Naive thymus-derived CD4-positive, alpha-beta T cell (primary cell): Measurements from ENCODE around the gene ARHGEF17. TPM values are rescaled to one million over a fixed set of nuclear protein-coding genes. Genes with fewer than 3 reads are reported as not detected.

Experiments
- ATAC-seq: fragments of 150-1000 bp; cut with Tn5 transposase; 2 replicates; pipeline ENCODE4 v1.10.0; 2021; ENCODE audit warnings: mild to moderate bottlenecking, moderate library complexity
- CTCF ChIA-PET: fragments of 350-600 bp; sonication (Branson Sonifier 250); formaldehyde crosslinking; loops from one replicate; lab custom pipeline; 2021; ENCODE audit warnings: antibody characterized with exemption; lab: Charles Lee
- POLR2A ChIA-PET: fragments of 350-600 bp; sonication (Branson Sonifier 250); formaldehyde crosslinking; loops from one replicate; lab custom pipeline; 2021; ENCODE audit warnings: antibody characterized with exemption, inconsistent platforms; lab: Charles Lee
- DNase-seq, 9 donors: peaks; one replicate each; pipeline versions ENCODE4 v3.0.0 to v3.0.0-alpha.2; 2020 to 2022; ENCODE audit warnings: mixed read lengths in 1 of 9
- H3K27ac ChIP-seq: one replicate; pipeline ENCODE4 v1.7.0; 2013; ENCODE audit warnings: mild to moderate bottlenecking, low read depth, low read length, moderate library complexity
- H3K27me3 ChIP-seq, 2 donors: one replicate each; pipeline ENCODE4 v1.7.0; 2013; ENCODE audit warnings: low read length in 2 of 2, mild to moderate bottlenecking in 2 of 2, moderate library complexity in 2 of 2; ENCODE audit not compliant: control insufficient read depth in 2 of 2, insufficient read depth in 2 of 2
- H3K36me3 ChIP-seq, 3 experiments: 1 replicate in 2 of 3; 2 replicates in 1 of 3; pipeline ENCODE4 v1.7.0; 2013; ENCODE audit warnings: low read length in 3 of 3, mild to moderate bottlenecking in 3 of 3, moderate library complexity in 1 of 3; ENCODE audit not compliant: insufficient read depth in 3 of 3, control insufficient read depth in 2 of 3
- H3K4me1 ChIP-seq, 2 donors: one replicate each; pipeline ENCODE4 v1.7.0; 2013; ENCODE audit warnings: low read length in 2 of 2, mild to moderate bottlenecking in 2 of 2, moderate library complexity in 1 of 2; ENCODE audit not compliant: control insufficient read depth in 2 of 2, insufficient read depth in 2 of 2
- H3K4me3 ChIP-seq: 2 replicates; pipeline ENCODE4 v1.7.0; 2013; ENCODE audit warnings: mild to moderate bottlenecking, low read length
- H3K9me3 ChIP-seq, 3 experiments: 1 replicate in 2 of 3; 2 replicates in 1 of 3; pipeline ENCODE4 v1.7.0; 2013; ENCODE audit warnings: low read length in 3 of 3; ENCODE audit not compliant: control insufficient read depth in 2 of 3
- H3K27ac Mint-ChIP-seq, 9 donors: one replicate each; pipeline ENCODE4 v1.8.0; 2020 to 2022; ENCODE audit warnings: mixed read lengths in 9 of 9, mild to moderate bottlenecking in 8 of 9, moderate library complexity in 5 of 9, inconsistent platforms in 2 of 9
- H3K27me3 Mint-ChIP-seq, 5 donors: one replicate each; pipeline ENCODE4 v1.8.0; 2021 to 2022; ENCODE audit warnings: mixed read lengths in 5 of 5, mild to moderate bottlenecking in 1 of 5
- H3K36me3 Mint-ChIP-seq, 5 donors: one replicate each; pipeline ENCODE4 v1.8.0; 2020 to 2022; ENCODE audit warnings: mixed read lengths in 5 of 5, mild to moderate bottlenecking in 3 of 5, inconsistent platforms in 1 of 5
- H3K4me1 Mint-ChIP-seq, 7 donors: one replicate each; pipeline ENCODE4 v1.8.0; 2020 to 2022; ENCODE audit warnings: mixed read lengths in 7 of 7, mild to moderate bottlenecking in 3 of 7, inconsistent platforms in 1 of 7
- H3K4me3 Mint-ChIP-seq, 10 donors: one replicate each; pipeline ENCODE4 v1.8.0; 2020 to 2022; ENCODE audit warnings: mild to moderate bottlenecking in 10 of 10, mixed read lengths in 10 of 10, moderate library complexity in 6 of 10, inconsistent platforms in 2 of 10
- H3K9me3 Mint-ChIP-seq, 11 donors: one replicate each; pipeline ENCODE4 v1.8.0; 2020 to 2022; ENCODE audit warnings: mixed read lengths in 11 of 11, mild to moderate bottlenecking in 4 of 11, inconsistent platforms in 1 of 11, moderate library complexity in 1 of 11
- intact Hi-C, 2 donors: fragments of 100-400 bp; cut with micrococcal nuclease; formaldehyde crosslinking; loops; one replicate each; pipeline ENCODE4 v1.15.1; 2023
- polyA plus RNA-seq, 2 donors: library from polyadenylated mRNA; unstranded; fragments of 300-500 nt; fragmentation: Illumina TruSeq; gene quantifications; one replicate each; pipeline ENCODE4 v1.2.3, GENCODE V29; 2021
- total RNA-seq, 6 experiments: library from RNA in 5 of 6; stranded (reverse) in 5 of 6; gene quantifications; 1 replicate in 5 of 6; 2 replicates in 1 of 6; pipeline ENCODE4 v1.2.3 and lab custom pipeline; 2021 to 2026

Gene ARHGEF17
- total and polyA plus RNA-seq, 7 experiments from 2014 or later, result 0.11 to 1.1 (median 0.98) TPM; not detected in 4

GRCh38 chr11:73398721-73399120, 90.6 kb downstream of the ARHGEF17 start:
- H3K27ac ChIP-seq, result no peak overlapping the region
- no peaks in the 10 kb centered on the region for H3K4me1 ChIP-seq

GRCh38 chr11:73399159-73399590, 91.1 kb downstream of the ARHGEF17 start:
- Mint-ChIP-seq H3K27me3 (no peaks in the 10 kb centered on the region), H3K27ac (peak overlapping the region in 8 of 9 donors; percentile 11 to 87 (median 58)), H3K9me3 (peaks cover 0 to 1% (median 0%) of the 10 kb centered on the region in 11 donors), H3K4me3 (no peak overlapping the region), H3K36me3 (peaks cover 0 to 4% (median 0%) of the 10 kb centered on the region in 5 donors), H3K4me1 (peaks cover 0 to 9% (median 0%) of the 10 kb centered on the region in 7 donors)
- Histone ChIP-seq H3K9me3 (no peaks in the 10 kb centered on the region), H3K4me3 (no peak overlapping the region), H3K27me3 (no peaks in the 10 kb centered on the region), H3K4me1 (no peaks in the 10 kb centered on the region), H3K36me3 (peaks cover 0 to 24% (median 3%) of the 10 kb centered on the region in 3 experiments), H3K27ac (no peak overlapping the region)
- ChIA-PET CTCF (interaction anchor here (0.6 to 16.0 kb wide), 4 partner anchors 47 to 306 kb away, joined by 3 to 205 read pairs (median 4); no protein-coding TSS in a partner anchor), POLR2A (no interaction called here)
- no peak for DNase-seq
- intact Hi-C loops, result no loop called here
- peak; percentile 3 for ATAC-seq

More at GRCh38 chr11:73398721-73399120, 90.6 kb downstream of the ARHGEF17 start:
- Mint-ChIP-seq H3K36me3 (peaks cover 0 to 4% (median 0%) of the 10 kb centered on the region in 5 donors), H3K4me1 (peaks cover 0 to 9% (median 0%) of the 10 kb centered on the region in 7 donors), H3K27me3 (no peaks in the 10 kb centered on the region), H3K4me3 (no peak overlapping the region), H3K9me3 (peaks cover 0 to 1% (median 0%) of the 10 kb centered on the region in 11 donors), H3K27ac (peak overlapping the region in 3 of 9 donors; percentile 11 to 87 (median 51))
- ATAC-seq (peak; percentile 15), DNase-seq (no peak)
- Histone ChIP-seq H3K36me3 (peaks cover 0 to 29% (median 3%) of the 10 kb centered on the region in 3 experiments), H3K27me3 (no peaks in the 10 kb centered on the region), H3K4me3 (no peak overlapping the region), H3K9me3 (no peaks in the 10 kb centered on the region)
- intact Hi-C loops, result no loop called here
- ChIA-PET POLR2A (no interaction called here), CTCF (interaction anchor here (0.9 to 16.0 kb wide), 2 partner anchors 47 to 154 kb away, joined by 4 to 205 read pairs; no protein-coding TSS in a partner anchor)

- Histone ChIP-seq H3K4me3 (no peak overlapping the region), H3K27me3 (no peaks in the 10 kb centered on the region), H3K27ac (no peak overlapping the region), H3K4me1 (no peaks in the 10 kb centered on the region), H3K36me3 (peaks cover 0 to 20% (median 3%) of the 10 kb centered on the region in 3 experiments), H3K9me3 (no peaks in the 10 kb centered on the region)
- ATAC-seq (peak; percentile 0), DNase-seq (no peak)
- H3K4me3 Mint-ChIP-seq, result no peak overlapping the region
- H3K27ac Mint-ChIP-seq, result peak overlapping the region in 8 of 9 donors; percentile 11 to 87 (median 62)
- intact Hi-C loops, result no loop called here
- H3K9me3 Mint-ChIP-seq, result peaks cover 0 to 1% (median 0%) of the 10 kb centered on the region in 11 donors
- no peaks in the 10 kb centered on the region for H3K27me3 Mint-ChIP-seq
- POLR2A ChIA-PET, result no interaction called here
- CTCF ChIA-PET, result interaction anchor here (0.6 to 16.0 kb wide), 3 partner anchors 48 to 306 kb away, joined by 3 to 205 read pairs (median 3); no protein-coding TSS in a partner anchor
- peaks cover 0 to 4% (median 0%) of the 10 kb centered on the region in 5 donors for H3K36me3 Mint-ChIP-seq
- H3K4me1 Mint-ChIP-seq, result peaks cover 0 to 9% (median 0%) of the 10 kb centered on the region in 7 donors
Observed at GRCh38 chr11:73399636-73400035, 91.6 kb downstream of the ARHGEF17 start.

GRCh38 chr11:73400293-73400692, 92.2 kb downstream of the ARHGEF17 start:
- no peaks in the 10 kb centered on the region for H3K27me3 Mint-ChIP-seq
- intact Hi-C loops, result no loop called here
- peaks cover 0 to 4% (median 0%) of the 10 kb centered on the region in 5 donors for H3K36me3 Mint-ChIP-seq
- H3K27ac Mint-ChIP-seq, result peak overlapping the region in 7 of 9 donors; percentile 12 to 75 (median 34)
- DNase-seq (no peak), ATAC-seq (no peak)
- H3K27me3 ChIP-seq, result no peaks in the 10 kb centered on the region
- no peaks in the 10 kb centered on the region for H3K9me3 ChIP-seq
- no peak overlapping the region for H3K27ac ChIP-seq
- H3K36me3 ChIP-seq, result peaks cover 0 to 20% (median 3%) of the 10 kb centered on the region in 3 experiments
- H3K4me3 Mint-ChIP-seq, result no peak overlapping the region
- H3K9me3 Mint-ChIP-seq, result peaks cover 0 to 1% (median 0%) of the 10 kb centered on the region in 11 donors
- no peaks in the 10 kb centered on the region for H3K4me1 ChIP-seq
- H3K4me3 ChIP-seq, result no peak overlapping the region
- ChIA-PET CTCF (interaction anchor here (16.0 kb wide), 1 partner anchor 49 kb away, joined by 205 read pairs; no protein-coding TSS in a partner anchor), POLR2A (no interaction called here)
- peaks cover 0 to 9% (median 0%) of the 10 kb centered on the region in 7 donors for H3K4me1 Mint-ChIP-seq

GRCh38 chr11:73401217-73401923, 93.3 kb downstream of the ARHGEF17 start:
- CTCF ChIA-PET, result interaction anchor here (16.0 kb wide), 1 partner anchor 50 kb away, joined by 205 read pairs; no protein-coding TSS in a partner anchor
- Mint-ChIP-seq H3K27me3 (no peaks in the 10 kb centered on the region), H3K9me3 (peaks cover 0 to 1% (median 0%) of the 10 kb centered on the region in 11 donors), H3K4me1 (peaks cover 0 to 9% (median 0%) of the 10 kb centered on the region in 7 donors), H3K36me3 (peaks cover 0 to 4% (median 0%) of the 10 kb centered on the region in 5 donors), H3K4me3 (no peak overlapping the region), H3K27ac (peak overlapping the region in 6 of 9 donors; percentile 21 to 59 (median 50))
- Histone ChIP-seq H3K4me1 (no peaks in the 10 kb centered on the region), H3K27me3 (no peaks in the 10 kb centered on the region), H3K4me3 (no peak overlapping the region), H3K27ac (no peak overlapping the region), H3K9me3 (no peaks in the 10 kb centered on the region), H3K36me3 (peaks cover 0 to 25% (median 0%) of the 10 kb centered on the region in 3 experiments)
- DNase-seq, result no peak
- ATAC-seq, result no peak
- POLR2A ChIA-PET, result no interaction called here
- intact Hi-C loops, result no loop called here

GRCh38 chr11:73401924-73402833, 94.1 kb downstream of the ARHGEF17 start:
- peaks cover 0 to 9% (median 0%) of the 10 kb centered on the region in 7 donors for H3K4me1 Mint-ChIP-seq
- H3K27ac Mint-ChIP-seq, result peak overlapping the region in 5 of 9 donors; percentile 25 to 59 (median 42)
- no peaks in the 10 kb centered on the region for H3K27me3 Mint-ChIP-seq
- H3K36me3 ChIP-seq, result peaks cover 0 to 33% (median 0%) of the 10 kb centered on the region in 3 experiments
- CTCF ChIA-PET, result interaction anchor here (0.8 to 16.0 kb wide), 3 partner anchors 50 to 258 kb away, joined by 3 to 205 read pairs (median 13); no protein-coding TSS in a partner anchor
- H3K27me3 ChIP-seq, result no peaks in the 10 kb centered on the region
- DNase-seq (no peak), ATAC-seq (no peak)
- H3K9me3 Mint-ChIP-seq, result peaks cover 0 to 1% (median 0%) of the 10 kb centered on the region in 11 donors
- POLR2A ChIA-PET, result no interaction called here
- no peaks in the 10 kb centered on the region for H3K9me3 ChIP-seq
- no peak overlapping the region for H3K4me3 ChIP-seq
- no peak overlapping the region for H3K4me3 Mint-ChIP-seq
- peaks cover 0 to 4% (median 0%) of the 10 kb centered on the region in 5 donors for H3K36me3 Mint-ChIP-seq
- intact Hi-C loops, result loop anchor here in 1 of 2 donors (2.0 kb wide), 1 partner anchor 259 kb away; no protein-coding TSS in a partner anchor
- no peaks in the 10 kb centered on the region for H3K4me1 ChIP-seq
- H3K27ac ChIP-seq, result no peak overlapping the region
